Mesodermal cell (in vitro differentiated cells): ENCODE results near the gene KLHL40.

Source experiments
- H3K27ac ChIP-seq: 2 replicates; pipeline ENCODE4 v1.7.0; 2013; ENCODE audit warnings: mild to moderate bottlenecking, low read depth, low read length, moderate library complexity; ENCODE audit not compliant: severe bottlenecking
- H3K36me3 ChIP-seq: 2 replicates; pipeline ENCODE4 v1.7.1; 2013; ENCODE audit warnings: mild to moderate bottlenecking, low read length, moderate library complexity; ENCODE audit not compliant: control insufficient read depth, insufficient read depth
- H3K4me1 ChIP-seq: one replicate; pipeline ENCODE4 v1.7.1; 2013; ENCODE audit warnings: mild to moderate bottlenecking, low read length; ENCODE audit not compliant: insufficient read depth, control insufficient read depth, poor library complexity, severe bottlenecking
- H3K4me3 ChIP-seq: 2 replicates; pipeline ENCODE4 v1.7.0; 2013; ENCODE audit warnings: low read length, control low read depth, mild to moderate bottlenecking; ENCODE audit not compliant: insufficient read depth, poor library complexity, severe bottlenecking; ENCODE audit errors: extremely low read depth
- H3K9me3 ChIP-seq: 2 replicates; pipeline ENCODE4 v1.7.1; 2013; ENCODE audit warnings: mild to moderate bottlenecking, low read length, moderate library complexity; ENCODE audit not compliant: control insufficient read depth
- WGBS, 2 experiments: methylation state at CpG; one replicate each; pipeline ENCODE4 v1.1.5; 2013; ENCODE audit warnings: missing lambda C conversion rate in 2 of 2; ENCODE audit not compliant: insufficient coverage in 2 of 2; 5-methylcytosine and 5-hydroxymethylcytosine counted together

Gene KLHL40

DNA sequence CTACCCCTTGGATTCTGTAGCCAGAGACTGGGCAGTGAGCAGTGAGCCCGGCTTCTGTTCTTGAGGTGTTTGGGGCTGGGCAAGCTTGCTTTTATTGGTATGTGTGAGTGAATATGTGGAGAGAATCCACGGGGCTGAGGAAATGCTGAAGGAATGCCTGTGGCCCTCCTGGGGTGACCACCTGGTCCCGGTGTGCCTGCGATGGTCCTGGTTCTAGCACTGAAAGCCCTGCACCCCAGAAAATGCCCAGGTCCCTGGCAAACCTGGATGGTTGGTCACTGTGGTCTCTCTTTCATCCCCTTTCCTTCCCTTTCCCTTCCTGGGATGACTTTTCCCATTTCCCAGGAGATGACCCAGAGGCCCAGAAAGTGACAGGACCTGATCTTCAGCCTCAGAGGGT is 27.7 kb upstream of the KLHL40 start:
- H3K27ac ChIP-seq = no peak overlapping the region
- no peaks in the 10 kb centered on the region for H3K9me3 ChIP-seq
- peaks cover 9% of the 10 kb centered on the region for H3K36me3 ChIP-seq
- no peak overlapping the region for H3K4me3 ChIP-seq
- WGBS, 2 experiments = 90 to 96% methylated on average over 2 to 4 of the region's 4 CpGs
- H3K4me1 ChIP-seq = peaks cover 19% of the 10 kb centered on the region

DNA sequence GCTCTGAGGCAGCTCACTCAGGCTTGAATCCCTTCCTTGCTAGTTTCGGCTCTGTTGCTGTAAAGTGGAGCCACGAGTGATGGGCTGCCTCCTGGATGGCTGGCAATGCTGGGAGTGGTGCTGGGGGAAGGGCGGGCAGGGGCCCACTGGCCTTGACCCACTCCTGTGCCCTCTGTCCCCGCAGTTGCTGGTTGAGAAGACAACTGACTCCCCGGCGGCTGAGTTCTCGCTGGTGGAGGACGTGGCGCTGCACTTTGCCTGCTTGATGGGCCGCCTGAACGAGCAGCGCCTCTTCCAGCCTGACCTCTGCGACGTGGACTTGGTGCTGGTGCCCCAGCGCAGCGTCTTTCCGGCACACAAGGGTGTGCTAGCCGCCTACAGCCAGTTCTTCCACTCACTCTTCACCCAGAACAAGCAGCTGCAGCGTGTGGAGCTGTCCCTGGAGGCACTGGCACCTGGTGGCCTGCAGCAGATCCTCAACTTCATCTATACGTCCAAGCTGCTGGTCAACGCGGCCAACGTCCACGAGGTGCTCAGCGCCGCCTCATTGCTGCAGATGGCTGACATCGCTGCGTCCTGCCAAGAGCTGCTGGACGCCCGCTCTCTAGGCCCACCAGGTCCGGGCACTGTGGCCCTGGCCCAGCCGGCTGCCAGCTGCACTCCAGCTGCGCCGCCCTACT is 27.1 kb upstream of the KLHL40 start:
- Histone ChIP-seq H3K4me1 (peaks cover 13% of the 10 kb centered on the region), H3K4me3 (no peak overlapping the region), H3K27ac (no peak overlapping the region), H3K36me3 (peaks cover 9% of the 10 kb centered on the region), H3K9me3 (no peaks in the 10 kb centered on the region)
- WGBS, 2 experiments = 93 to 94% methylated on average over 33 to 34 of the region's 34 CpGs

DNA sequence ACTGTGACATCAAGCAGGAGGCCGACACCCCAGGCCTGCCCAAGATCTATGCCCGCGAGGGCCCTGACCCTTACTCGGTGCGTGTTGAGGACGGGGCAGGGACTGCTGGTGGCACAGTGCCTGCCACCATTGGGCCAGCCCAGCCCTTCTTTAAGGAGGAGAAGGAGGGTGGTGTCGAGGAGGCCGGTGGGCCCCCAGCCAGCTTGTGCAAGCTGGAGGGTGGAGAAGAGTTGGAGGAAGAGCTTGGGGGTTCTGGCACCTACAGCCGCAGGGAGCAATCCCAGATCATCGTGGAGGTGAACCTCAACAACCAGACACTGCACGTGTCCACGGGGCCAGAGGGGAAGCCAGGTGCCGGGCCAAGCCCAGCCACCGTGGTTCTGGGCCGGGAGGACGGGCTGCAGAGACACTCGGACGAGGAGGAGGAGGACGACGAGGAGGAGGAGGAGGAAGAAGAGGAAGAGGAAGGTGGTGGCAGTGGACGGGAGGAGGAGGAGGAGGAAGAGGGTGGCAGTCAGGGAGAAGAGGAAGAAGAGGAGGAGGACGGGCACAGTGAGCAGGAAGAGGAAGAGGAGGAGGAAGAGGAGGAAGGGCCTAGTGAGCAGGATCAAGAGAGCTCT is 26.5 kb upstream of the KLHL40 start:
- 91 to 93% methylated on average over 20 to 22 of the region's 22 CpGs for WGBS, 2 experiments
- Histone ChIP-seq H3K4me1 (peaks cover 7% of the 10 kb centered on the region), H3K9me3 (no peaks in the 10 kb centered on the region), H3K27ac (no peak overlapping the region), H3K36me3 (peaks cover 9% of the 10 kb centered on the region), H3K4me3 (no peak overlapping the region)

DNA sequence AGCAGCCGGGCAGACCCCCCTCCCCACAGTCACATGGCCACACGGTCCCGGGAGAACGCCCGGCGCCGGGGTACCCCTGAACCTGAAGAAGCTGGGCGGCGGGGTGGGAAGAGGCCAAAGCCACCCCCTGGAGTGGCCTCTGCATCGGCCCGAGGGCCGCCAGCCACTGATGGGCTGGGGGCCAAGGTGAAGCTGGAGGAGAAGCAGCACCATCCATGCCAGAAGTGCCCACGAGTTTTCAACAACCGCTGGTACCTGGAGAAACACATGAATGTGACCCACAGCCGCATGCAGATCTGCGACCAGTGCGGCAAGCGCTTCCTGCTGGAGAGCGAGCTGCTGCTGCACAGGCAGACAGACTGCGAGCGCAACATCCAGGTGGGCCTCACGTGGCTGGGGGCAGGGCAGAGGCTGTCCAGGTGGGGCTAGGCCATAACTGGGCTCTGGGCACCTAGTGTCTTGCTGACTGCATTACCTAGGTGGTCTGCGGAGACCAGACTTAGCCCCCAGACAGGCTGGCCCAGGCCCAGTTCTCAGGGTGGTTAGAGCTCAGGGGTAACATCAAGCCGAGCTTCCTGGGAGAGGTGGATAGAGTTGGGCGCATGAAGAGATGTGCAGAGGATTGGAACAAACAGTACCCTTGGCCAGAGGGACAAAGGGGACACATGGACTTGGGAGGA is 25.7 kb upstream of the KLHL40 start:
- Histone ChIP-seq H3K9me3 (no peaks in the 10 kb centered on the region), H3K4me1 (peaks cover 6% of the 10 kb centered on the region), H3K4me3 (no peak overlapping the region), H3K27ac (no peak overlapping the region), H3K36me3 (peaks cover 9% of the 10 kb centered on the region)
- 91% methylated on average over 17 to 24 of the region's 25 CpGs for WGBS, 2 experiments

DNA sequence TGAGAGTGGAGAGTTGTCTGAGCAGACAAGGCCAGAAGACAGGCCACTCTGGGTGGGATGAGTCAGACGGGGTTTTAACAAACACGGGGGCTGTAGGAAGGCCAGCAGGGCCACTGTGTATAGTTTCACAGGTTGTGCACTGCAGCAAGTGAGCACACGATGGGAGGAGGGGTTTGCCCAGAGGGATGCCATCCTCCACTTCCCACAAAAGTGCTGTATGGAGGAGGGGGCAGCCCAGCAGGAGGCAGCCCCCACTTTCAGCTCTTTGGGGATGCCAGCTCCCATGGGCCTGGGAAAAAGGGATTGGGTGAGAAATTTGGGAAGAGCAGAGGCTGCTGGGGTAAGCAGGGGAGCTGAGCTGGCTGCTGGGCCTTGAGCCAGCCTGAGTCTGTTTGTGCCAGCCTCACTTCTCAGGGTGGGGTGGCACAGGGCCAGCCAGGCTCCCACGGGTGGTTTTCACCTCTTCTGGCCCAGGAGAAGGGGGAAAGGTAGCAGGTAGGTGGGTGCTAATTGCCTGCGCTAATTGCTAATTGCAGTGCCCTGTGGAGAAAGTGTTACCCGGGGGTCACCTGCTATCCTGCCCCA is 25.1 kb upstream of the KLHL40 start:
- H3K36me3 ChIP-seq = peaks cover 9% of the 10 kb centered on the region
- H3K27ac ChIP-seq = no peak overlapping the region
- 79 to 83% methylated on average over 4 of the region's 6 CpGs for WGBS, 2 experiments
- H3K4me3 ChIP-seq = no peak overlapping the region
- H3K9me3 ChIP-seq = no peaks in the 10 kb centered on the region
- peaks cover 6% of the 10 kb centered on the region for H3K4me1 ChIP-seq

- H3K36me3 ChIP-seq = peaks cover 9% of the 10 kb centered on the region
- no peaks in the 10 kb centered on the region for H3K9me3 ChIP-seq
- H3K4me1 ChIP-seq = peaks cover 6% of the 10 kb centered on the region
- H3K4me3 ChIP-seq = no peak overlapping the region
- H3K27ac ChIP-seq = no peak overlapping the region
- 76% methylated on average over 3 to 4 of the region's 4 CpGs for WGBS, 2 experiments
Measured at GRCh38 chr3:42660898-42661297, 24.4 kb upstream of the KLHL40 start.

DNA sequence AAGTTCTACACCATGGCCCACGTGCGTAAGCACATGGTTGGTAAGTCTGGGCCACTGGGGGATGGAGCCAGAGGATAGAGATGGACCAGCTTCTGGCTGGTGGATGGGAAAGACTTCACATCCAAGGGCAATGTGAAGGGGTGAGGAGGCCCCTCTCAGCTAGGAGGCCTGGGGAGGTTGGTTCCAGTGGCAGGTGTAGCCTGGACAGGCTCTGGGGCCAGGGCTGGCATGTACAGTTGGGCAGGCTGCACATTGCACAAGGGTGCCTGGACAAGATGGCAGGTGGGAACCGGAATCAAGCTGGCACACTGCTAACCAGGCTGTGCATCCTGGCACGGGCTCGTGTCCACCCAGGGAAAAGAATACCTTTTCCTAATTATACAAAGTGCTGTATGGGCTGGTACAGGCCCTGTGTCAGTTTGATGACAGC is 23.7 kb upstream of the KLHL40 start:
- H3K27ac ChIP-seq = no peak overlapping the region
- H3K9me3 ChIP-seq = no peaks in the 10 kb centered on the region
- 97% methylated on average over 4 of the region's 5 CpGs for WGBS, 2 experiments
- H3K36me3 ChIP-seq = peaks cover 9% of the 10 kb centered on the region
- H3K4me1 ChIP-seq = peaks cover 6% of the 10 kb centered on the region
- no peak overlapping the region for H3K4me3 ChIP-seq

DNA sequence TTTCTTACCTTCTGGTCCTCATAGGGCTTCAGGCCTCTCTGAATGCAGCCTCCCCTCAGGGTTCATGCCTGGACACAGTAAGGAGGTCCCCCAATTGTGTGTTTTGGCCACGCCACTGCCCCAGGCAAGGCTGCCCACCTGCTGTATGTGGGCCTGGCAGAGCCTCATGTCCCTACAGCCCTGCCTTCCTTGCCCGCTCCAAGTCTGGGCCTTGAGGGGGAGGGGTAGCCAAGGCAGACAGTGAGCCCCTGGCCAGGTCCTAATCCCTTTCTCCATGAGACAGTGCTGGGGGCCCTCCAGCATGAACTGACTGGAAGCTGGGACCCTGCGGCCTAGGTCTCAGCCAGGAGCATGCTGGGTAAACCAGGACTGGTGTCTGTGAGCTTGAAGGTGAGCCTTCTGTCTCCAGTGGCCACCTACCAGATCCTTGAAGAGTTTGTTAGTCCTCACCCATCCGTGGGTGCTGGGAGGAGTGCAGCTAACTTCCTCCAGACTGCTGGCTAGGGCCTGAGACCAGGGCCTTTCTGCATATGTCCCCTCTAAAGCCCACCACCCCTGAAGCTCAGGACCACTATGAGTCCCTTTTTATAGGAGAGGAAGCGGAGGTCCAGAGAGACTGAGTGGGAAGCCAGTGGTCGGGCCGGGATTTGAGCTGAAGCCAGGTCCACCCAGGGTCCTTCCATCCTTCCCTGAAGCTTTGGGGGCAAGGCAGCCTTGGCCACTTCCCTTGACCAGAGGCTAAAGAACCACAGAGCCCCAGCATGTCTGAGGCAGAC is 23.1 kb upstream of the KLHL40 start:
- Histone ChIP-seq H3K4me3 (no peak overlapping the region), H3K27ac (no peak overlapping the region), H3K4me1 (peaks cover 6% of the 10 kb centered on the region), H3K36me3 (peaks cover 9% of the 10 kb centered on the region), H3K9me3 (no peaks in the 10 kb centered on the region)
- WGBS, 2 experiments = 91 to 97% methylated on average over 4 to 6 of the region's 7 CpGs

GRCh38 chr3:42662813-42663535 is 22.4 kb upstream of the KLHL40 start:
- Histone ChIP-seq H3K4me3 (no peak overlapping the region), H3K9me3 (no peaks in the 10 kb centered on the region)
- WGBS, 2 experiments = 95 to 97% methylated on average over 10 to 11 of the region's 12 CpGs

More at GRCh38 chr3:42662813-42663535, 22.4 kb upstream of the KLHL40 start:
- Histone ChIP-seq H3K4me1 (peaks cover 6% of the 10 kb centered on the region), H3K27ac (no peak overlapping the region), H3K36me3 (peaks cover 9% of the 10 kb centered on the region)
